ENCODE measurements around the gene CACNA1E.

CACNA1E gene

GRCh38 chr1:181748013-181748412, 264.7 kb downstream of the CACNA1E start:
- TF ChIP-seq CTCF (IDR thresholded peaks at IDR 0.05; ENCODE audit: extremely low read depth, missing control alignments), result no peak
- DNase-seq (ENCODE audit: low spot score), result no peak

GRCh38 chr1:181754103-181754502, 270.8 kb downstream of the CACNA1E start:
- DNase-seq (ENCODE audit: low spot score), result no peak
- TF ChIP-seq CTCF (IDR thresholded peaks at IDR 0.05; ENCODE audit: extremely low read depth, missing control alignments), result no peak

- DNase-seq (ENCODE audit: low spot score), result no peak
- TF ChIP-seq CTCF (IDR thresholded peaks at IDR 0.05; ENCODE audit: extremely low read depth, missing control alignments), result no peak
Observed at GRCh38 chr1:181759481-181759880, 276.2 kb downstream of the CACNA1E start.

GRCh38 chr1:181763736-181764135, 280.4 kb downstream of the CACNA1E start:
- TF ChIP-seq CTCF (IDR thresholded peaks at IDR 0.05; ENCODE audit: extremely low read depth, missing control alignments), result no peak
- no peak for DNase-seq (ENCODE audit: low spot score)

GRCh38 chr1:181765451-181766026, 282.2 kb downstream of the CACNA1E start:
- no peak for TF ChIP-seq CTCF (IDR thresholded peaks at IDR 0.05; ENCODE audit: extremely low read depth, missing control alignments)
- DNase-seq (ENCODE audit: low spot score), result no peak

DNA sequence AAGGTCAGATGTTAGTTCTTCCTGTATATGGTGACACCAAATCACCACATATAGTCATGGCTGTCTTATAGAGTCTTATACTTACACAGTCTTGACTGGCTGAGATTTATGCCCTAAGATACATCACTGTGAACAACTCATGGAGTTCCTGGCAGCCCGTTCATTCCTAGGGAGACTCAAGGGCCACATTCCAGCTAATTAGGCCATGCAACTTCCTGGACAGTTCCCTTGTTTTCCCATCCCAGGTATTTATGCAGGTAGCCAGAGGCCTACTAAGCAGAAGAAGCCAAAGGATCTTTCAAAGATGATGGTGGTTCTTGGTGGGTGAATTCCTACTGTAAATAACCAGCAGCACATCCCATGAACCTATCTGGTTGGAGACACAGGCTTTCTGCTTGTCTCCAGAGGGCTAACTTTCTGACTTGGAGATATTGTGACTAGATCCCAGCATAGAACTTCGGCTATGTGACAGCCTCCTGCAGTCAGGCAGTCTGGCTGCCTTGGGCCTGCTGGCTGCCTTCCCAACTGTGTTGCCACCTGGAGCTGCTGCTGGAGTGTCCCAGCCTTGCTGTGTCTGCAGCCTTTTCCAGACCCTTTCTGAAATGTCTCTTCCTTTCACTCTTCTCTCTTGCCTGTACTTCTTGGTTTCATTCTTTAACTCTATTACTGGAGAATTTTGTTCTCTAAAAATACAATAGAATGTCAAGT, 283.8 kb downstream of the CACNA1E start:
- TF ChIP-seq CTCF (IDR thresholded peaks at IDR 0.05; ENCODE audit: extremely low read depth, missing control alignments), result no peak
- no peak for DNase-seq (ENCODE audit: low spot score)

- TF ChIP-seq CTCF (IDR thresholded peaks at IDR 0.05; ENCODE audit: extremely low read depth, missing control alignments), result no peak
Observed at GRCh38 chr1:181768211-181768929, 285.1 kb downstream of the CACNA1E start.

More at GRCh38 chr1:181768211-181768929, 285.1 kb downstream of the CACNA1E start:
- peak; percentile 19 for DNase-seq (ENCODE audit: low spot score)
